ENCODE results near the gene CACNB4. TPM values are rescaled to one million over a fixed set of nuclear protein-coding genes. Genes with fewer than 3 reads are reported as not detected.

The CACNB4 gene
- total RNA-seq, 1 experiment from 2014 or later: 0.22 TPM

GRCh38 chr2:152055366-152056108 is 43.3 kb downstream of the CACNB4 start:
- no peak overlapping the region for H2AFZ ChIP-seq (ENCODE audit: low read length)
- no peak overlapping the region for H3K4me2 ChIP-seq (ENCODE audit: low read depth, low read length, poor library complexity, severe bottlenecking)
- no peak for DNase-seq
- no peak overlapping the region for H3K4me3 ChIP-seq (ENCODE audit: low read length)
- no peaks in the 10 kb centered on the region for H3K27me3 ChIP-seq (ENCODE audit: low read length)
- H3K79me2 ChIP-seq (ENCODE audit: low read length): no peaks in the 10 kb centered on the region
- H3K4me1 ChIP-seq (ENCODE audit: low read length): no peaks in the 10 kb centered on the region
- no peaks in the 10 kb centered on the region for H3K9me3 ChIP-seq (ENCODE audit: low read length)
- H3K27ac ChIP-seq (ENCODE audit: low read length): no peak overlapping the region
- no peaks in the 10 kb centered on the region for H3K9me2 ChIP-seq (replicated peaks; ENCODE audit: insufficient read depth, low read length)
- no peak overlapping the region for H3K9ac ChIP-seq (ENCODE audit: low read length)
- no peaks in the 10 kb centered on the region for H3K36me3 ChIP-seq (ENCODE audit: insufficient read depth, low read length)
- no peaks in the 10 kb centered on the region for H4K20me1 ChIP-seq (ENCODE audit: insufficient read depth, low read depth, low read length)

DNA sequence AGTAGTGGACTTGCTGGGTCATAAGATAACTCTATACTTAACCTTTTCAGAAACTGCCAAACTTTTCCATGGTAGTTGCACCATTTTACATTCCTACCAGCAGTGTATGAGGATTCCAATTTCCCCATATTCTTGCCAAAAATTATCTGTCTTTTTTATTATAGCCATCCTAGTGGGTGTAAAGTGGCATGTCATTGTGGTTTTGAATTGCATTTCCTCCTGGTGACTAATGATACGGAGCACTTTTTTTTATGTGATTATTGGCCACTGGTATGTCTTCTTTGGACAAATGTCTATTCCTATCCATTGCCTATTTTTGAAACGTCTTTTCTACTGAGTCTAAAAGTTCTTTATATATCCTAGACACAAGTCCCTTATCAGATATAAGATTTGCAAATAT is 44.3 kb downstream of the CACNB4 start:
- no peaks in the 10 kb centered on the region for H4K20me1 ChIP-seq (ENCODE audit: insufficient read depth, low read depth, low read length)
- H3K79me2 ChIP-seq (ENCODE audit: low read length): no peaks in the 10 kb centered on the region
- H3K36me3 ChIP-seq (ENCODE audit: insufficient read depth, low read length): no peaks in the 10 kb centered on the region
- no peaks in the 10 kb centered on the region for H3K9me3 ChIP-seq (ENCODE audit: low read length)
- no peak overlapping the region for H3K27ac ChIP-seq (ENCODE audit: low read length)
- H3K4me2 ChIP-seq (ENCODE audit: low read depth, low read length, poor library complexity, severe bottlenecking): no peak overlapping the region
- no peak for DNase-seq
- no peaks in the 10 kb centered on the region for H3K4me1 ChIP-seq (ENCODE audit: low read length)
- H3K27me3 ChIP-seq (ENCODE audit: low read length): no peaks in the 10 kb centered on the region
- H3K9ac ChIP-seq (ENCODE audit: low read length): no peak overlapping the region
- H3K4me3 ChIP-seq (ENCODE audit: low read length): no peak overlapping the region
- H3K9me2 ChIP-seq (replicated peaks; ENCODE audit: insufficient read depth, low read length): no peaks in the 10 kb centered on the region
- no peak overlapping the region for H2AFZ ChIP-seq (ENCODE audit: low read length)

GRCh38 chr2:152051436-152051835 is 47.4 kb downstream of the CACNB4 start:
- no peaks in the 10 kb centered on the region for H3K79me2 ChIP-seq (ENCODE audit: low read length)
- no peak overlapping the region for H3K4me3 ChIP-seq (ENCODE audit: low read length)
- no peak overlapping the region; the same call in 1 of the 2 replicates for H2AFZ ChIP-seq (ENCODE audit: low read length)
- H4K20me1 ChIP-seq (ENCODE audit: insufficient read depth, low read depth, low read length): no peaks in the 10 kb centered on the region
- H3K9me2 ChIP-seq (replicated peaks; ENCODE audit: insufficient read depth, low read length): no peaks in the 10 kb centered on the region
- no peak overlapping the region for H3K27ac ChIP-seq (ENCODE audit: low read length)
- H3K4me2 ChIP-seq (ENCODE audit: low read depth, low read length, poor library complexity, severe bottlenecking): no peak overlapping the region
- H3K36me3 ChIP-seq (ENCODE audit: insufficient read depth, low read length): no peaks in the 10 kb centered on the region
- no peaks in the 10 kb centered on the region for H3K9me3 ChIP-seq (ENCODE audit: low read length)
- no peak overlapping the region for H3K9ac ChIP-seq (ENCODE audit: low read length)
- no peaks in the 10 kb centered on the region for H3K27me3 ChIP-seq (ENCODE audit: low read length)
- H3K4me1 ChIP-seq (ENCODE audit: low read length): no peaks in the 10 kb centered on the region
- no peak for DNase-seq

DNA sequence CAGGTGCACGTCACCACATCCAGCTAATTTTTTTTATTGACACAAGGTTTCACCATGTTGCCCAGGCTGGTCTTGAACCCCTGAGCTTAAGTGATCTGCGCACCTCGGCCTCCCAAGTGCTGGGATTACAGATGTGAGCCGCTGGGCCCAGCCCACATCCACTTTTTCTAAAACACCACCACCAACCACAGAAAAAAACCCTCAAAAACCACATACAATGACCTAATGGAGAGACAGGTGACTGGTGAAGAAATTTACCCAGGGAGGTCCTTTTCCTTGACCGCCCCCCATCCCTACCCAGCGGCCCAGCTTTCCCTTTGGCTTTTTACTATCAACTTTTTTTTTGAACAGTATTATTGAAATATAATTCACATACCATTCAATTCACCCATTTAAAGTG is 47.9 kb downstream of the CACNB4 start:
- no peak overlapping the region for H3K27ac ChIP-seq (ENCODE audit: low read length)
- no peaks in the 10 kb centered on the region for H3K27me3 ChIP-seq (ENCODE audit: low read length)
- H3K9me3 ChIP-seq (ENCODE audit: low read length): no peaks in the 10 kb centered on the region
- H3K9ac ChIP-seq (ENCODE audit: low read length): no peak overlapping the region
- no peaks in the 10 kb centered on the region for H3K4me1 ChIP-seq (ENCODE audit: low read length)
- no peaks in the 10 kb centered on the region for H3K9me2 ChIP-seq (replicated peaks; ENCODE audit: insufficient read depth, low read length)
- H3K4me3 ChIP-seq (ENCODE audit: low read length): no peak overlapping the region
- no peak overlapping the region for H2AFZ ChIP-seq (ENCODE audit: low read length)
- no peaks in the 10 kb centered on the region for H4K20me1 ChIP-seq (ENCODE audit: insufficient read depth, low read depth, low read length)
- no peak overlapping the region for H3K4me2 ChIP-seq (ENCODE audit: low read depth, low read length, poor library complexity, severe bottlenecking)
- DNase-seq: no peak
- no peaks in the 10 kb centered on the region for H3K79me2 ChIP-seq (ENCODE audit: low read length)
- no peaks in the 10 kb centered on the region for H3K36me3 ChIP-seq (ENCODE audit: insufficient read depth, low read length)

GRCh38 chr2:152050341-152050740 is 48.5 kb downstream of the CACNB4 start:
- Histone ChIP-seq H3K9me2 (replicated peaks; ENCODE audit: insufficient read depth, low read length) (no peaks in the 10 kb centered on the region), H3K9me3 (ENCODE audit: low read length) (no peaks in the 10 kb centered on the region), H4K20me1 (ENCODE audit: insufficient read depth, low read depth, low read length) (no peaks in the 10 kb centered on the region), H3K79me2 (ENCODE audit: low read length) (no peaks in the 10 kb centered on the region), H3K9ac (ENCODE audit: low read length) (no peak overlapping the region), H3K4me1 (ENCODE audit: low read length) (no peaks in the 10 kb centered on the region), H3K4me3 (ENCODE audit: low read length) (no peak overlapping the region), H3K27ac (ENCODE audit: low read length) (no peak overlapping the region), H3K4me2 (ENCODE audit: low read depth, low read length, poor library complexity, severe bottlenecking) (no peak overlapping the region), H2AFZ (ENCODE audit: low read length) (no peak overlapping the region), H3K36me3 (ENCODE audit: insufficient read depth, low read length) (no peaks in the 10 kb centered on the region), H3K27me3 (ENCODE audit: low read length) (no peaks in the 10 kb centered on the region)
- DNase-seq: no peak

DNA sequence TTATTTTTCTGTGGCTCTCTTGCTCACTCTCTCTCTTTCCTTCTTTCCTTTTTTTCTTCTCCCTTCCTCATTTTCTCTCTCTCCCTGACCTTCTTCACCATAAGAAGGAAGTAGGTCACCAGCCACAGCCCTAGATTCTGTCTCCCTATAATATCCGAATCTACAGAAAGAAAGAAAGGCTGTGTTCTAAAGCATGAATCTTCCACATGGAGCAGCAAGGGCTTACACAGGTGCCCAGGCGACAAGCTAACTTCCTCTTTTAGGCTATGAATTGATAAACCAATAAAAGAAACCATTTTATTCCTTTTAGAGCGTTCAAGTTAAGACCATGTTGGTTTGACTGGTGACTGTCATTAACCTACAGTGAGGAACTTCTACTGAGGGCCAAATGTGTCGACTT is 49.3 kb downstream of the CACNB4 start:
- Histone ChIP-seq H3K4me3 (ENCODE audit: low read length) (no peak overlapping the region), H3K9me2 (replicated peaks; ENCODE audit: insufficient read depth, low read length) (no peaks in the 10 kb centered on the region), H3K9me3 (ENCODE audit: low read length) (no peaks in the 10 kb centered on the region), H4K20me1 (ENCODE audit: insufficient read depth, low read depth, low read length) (no peaks in the 10 kb centered on the region), H3K36me3 (ENCODE audit: insufficient read depth, low read length) (no peaks in the 10 kb centered on the region), H3K27ac (ENCODE audit: low read length) (no peak overlapping the region), H2AFZ (ENCODE audit: low read length) (no peak overlapping the region; the same call in 1 of the 2 replicates), H3K4me2 (ENCODE audit: low read depth, low read length, poor library complexity, severe bottlenecking) (no peak overlapping the region), H3K79me2 (ENCODE audit: low read length) (no peaks in the 10 kb centered on the region), H3K4me1 (ENCODE audit: low read length) (no peaks in the 10 kb centered on the region), H3K27me3 (ENCODE audit: low read length) (no peaks in the 10 kb centered on the region), H3K9ac (ENCODE audit: low read length) (no peak overlapping the region)
- DNase-seq: no peak

GRCh38 chr2:152047824-152048471 is 50.9 kb downstream of the CACNB4 start:
- H3K9me2 ChIP-seq (replicated peaks; ENCODE audit: insufficient read depth, low read length): no peaks in the 10 kb centered on the region
- no peaks in the 10 kb centered on the region for H4K20me1 ChIP-seq (ENCODE audit: insufficient read depth, low read depth, low read length)
- no peak overlapping the region for H3K4me2 ChIP-seq (ENCODE audit: low read depth, low read length, poor library complexity, severe bottlenecking)
- no peak overlapping the region for H2AFZ ChIP-seq (ENCODE audit: low read length)
- DNase-seq: peak; percentile 70
- no peaks in the 10 kb centered on the region for H3K79me2 ChIP-seq (ENCODE audit: low read length)
- no peak overlapping the region for H3K27ac ChIP-seq (ENCODE audit: low read length)
- peaks cover under 1% of the 10 kb centered on the region; the same call in 1 of the 2 replicates for H3K4me1 ChIP-seq (ENCODE audit: low read length)
- no peaks in the 10 kb centered on the region for H3K9me3 ChIP-seq (ENCODE audit: low read length)
- no peaks in the 10 kb centered on the region for H3K36me3 ChIP-seq (ENCODE audit: insufficient read depth, low read length)
- no peaks in the 10 kb centered on the region for H3K27me3 ChIP-seq (ENCODE audit: low read length)
- H3K4me3 ChIP-seq (ENCODE audit: low read length): no peak overlapping the region
- H3K9ac ChIP-seq (ENCODE audit: low read length): no peak overlapping the region

DNA sequence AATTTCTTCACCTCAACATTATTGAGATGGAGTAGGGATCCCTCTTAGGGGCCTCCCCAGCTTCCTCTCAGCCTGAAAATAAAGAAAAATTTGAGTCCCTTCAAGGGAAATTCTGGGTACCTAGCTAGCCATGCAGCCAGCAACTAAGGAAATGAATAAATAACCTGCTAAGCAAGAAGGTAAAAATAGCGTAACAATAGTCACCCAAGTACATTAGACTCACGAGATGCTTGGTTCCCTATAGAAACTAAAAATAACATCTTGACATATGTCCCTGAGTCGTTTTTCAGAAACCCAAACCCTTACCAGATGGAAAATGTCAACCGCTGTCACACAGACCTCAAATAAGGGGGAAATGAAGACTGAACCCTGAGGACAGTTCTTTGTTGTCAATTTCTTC is 51.9 kb downstream of the CACNB4 start:
- Histone ChIP-seq H3K9me2 (replicated peaks; ENCODE audit: insufficient read depth, low read length) (no peaks in the 10 kb centered on the region), H3K4me3 (ENCODE audit: low read length) (no peak overlapping the region), H3K36me3 (ENCODE audit: insufficient read depth, low read length) (no peaks in the 10 kb centered on the region), H2AFZ (ENCODE audit: low read length) (no peak overlapping the region), H4K20me1 (ENCODE audit: insufficient read depth, low read depth, low read length) (no peaks in the 10 kb centered on the region), H3K4me2 (ENCODE audit: low read depth, low read length, poor library complexity, severe bottlenecking) (no peak overlapping the region), H3K9ac (ENCODE audit: low read length) (no peak overlapping the region), H3K27ac (ENCODE audit: low read length) (no peak overlapping the region), H3K4me1 (ENCODE audit: low read length) (peaks cover 3% of the 10 kb centered on the region; the same call in 1 of the 2 replicates), H3K9me3 (ENCODE audit: low read length) (no peaks in the 10 kb centered on the region), H3K79me2 (ENCODE audit: low read length) (no peaks in the 10 kb centered on the region), H3K27me3 (ENCODE audit: low read length) (no peaks in the 10 kb centered on the region)
- no peak for DNase-seq
